CD4-positive, alpha-beta T cell treated with Interleukin-10 for 1 hour (primary cell): Measurements from ENCODE around the gene ABCA10.

Source experiments
- DNase-seq: peaks from one replicate; pipeline ENCODE4 v3.0.0-alpha.2; 2020

ABCA10 gene

DNA sequence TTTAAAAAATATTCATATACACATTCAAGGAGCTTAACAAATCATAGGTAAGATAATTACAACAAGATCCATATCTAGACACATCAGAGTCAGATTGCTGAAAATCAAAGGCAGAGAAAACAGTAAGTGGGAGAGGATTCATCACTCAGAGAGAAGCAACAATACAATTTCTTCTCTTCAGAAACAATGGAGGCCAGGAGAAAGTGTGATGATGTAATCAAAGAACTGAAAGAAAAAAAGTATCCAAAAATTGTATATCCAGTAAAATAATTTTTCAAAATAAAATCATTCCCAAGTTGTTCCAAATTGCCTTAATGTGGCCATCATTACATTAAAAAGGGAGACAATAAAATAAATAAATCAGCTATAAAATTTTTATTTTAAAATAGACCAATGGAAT lies 69.2 kb downstream of the ABCA10 start:
- DNase-seq, result no peak

DNA sequence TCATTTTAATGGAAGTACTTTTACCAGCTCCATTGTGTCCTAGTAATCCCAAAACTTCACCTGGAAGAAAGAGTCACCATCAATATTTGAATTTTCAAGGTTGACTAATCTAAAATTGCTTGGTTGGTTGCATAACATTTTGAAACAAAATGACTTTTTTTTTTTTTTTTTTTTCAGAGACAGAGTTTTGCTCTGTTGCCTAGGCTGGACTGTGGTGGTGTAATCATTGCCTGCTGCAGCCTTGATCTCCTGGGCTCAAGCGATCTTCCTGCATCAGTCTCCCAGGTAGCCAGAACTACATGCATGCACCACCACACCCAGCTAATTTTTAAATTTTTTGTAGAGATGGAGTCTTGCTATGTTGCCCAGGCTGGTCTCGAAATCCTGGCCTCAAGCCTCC lies 74.4 kb downstream of the ABCA10 start:
- no peak for DNase-seq

- DNase-seq, result no peak
These were observed 78.3 kb downstream of the ABCA10 start for GRCh38 chr17:69150333-69150732.

- no peak for DNase-seq
These were observed 81.2 kb downstream of the ABCA10 start for GRCh38 chr17:69147460-69147859.

- no peak for DNase-seq
These were observed 84.0 kb downstream of the ABCA10 start for GRCh38 chr17:69144331-69145255.

GRCh38 chr17:69143683-69144231 lies 84.9 kb downstream of the ABCA10 start:
- DNase-seq, result no peak

- DNase-seq, result no peak
These were observed 85.5 kb downstream of the ABCA10 start for GRCh38 chr17:69143151-69143550.

DNA sequence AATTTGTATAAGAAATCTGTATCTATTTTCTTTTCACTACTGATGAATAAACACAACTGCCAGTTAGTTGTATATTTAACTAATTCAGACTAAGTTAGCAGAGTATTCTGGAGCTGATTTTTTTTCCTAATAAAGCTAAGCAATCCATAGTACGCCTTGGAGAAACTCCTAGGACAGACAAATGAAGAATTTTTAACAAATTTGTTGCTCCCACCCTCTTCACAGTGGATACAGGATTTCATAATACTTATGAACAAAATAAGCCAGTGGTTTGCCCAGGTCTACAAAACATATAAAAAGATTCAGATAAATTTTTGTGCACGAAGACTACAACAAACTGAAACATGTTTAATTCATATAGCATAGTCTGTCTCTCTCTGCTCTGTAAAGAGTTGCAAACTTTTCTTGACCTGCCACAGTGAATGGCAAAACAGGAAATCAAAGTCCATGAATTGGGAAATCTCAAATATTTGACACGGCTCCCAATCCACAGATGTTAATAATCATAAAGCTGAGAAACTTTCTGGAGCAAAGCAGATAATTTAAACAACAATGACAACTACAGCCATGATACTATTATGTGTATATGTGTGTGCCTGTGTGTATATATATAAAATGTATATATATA lies 86.3 kb downstream of the ABCA10 start:
- no peak for DNase-seq

DNA sequence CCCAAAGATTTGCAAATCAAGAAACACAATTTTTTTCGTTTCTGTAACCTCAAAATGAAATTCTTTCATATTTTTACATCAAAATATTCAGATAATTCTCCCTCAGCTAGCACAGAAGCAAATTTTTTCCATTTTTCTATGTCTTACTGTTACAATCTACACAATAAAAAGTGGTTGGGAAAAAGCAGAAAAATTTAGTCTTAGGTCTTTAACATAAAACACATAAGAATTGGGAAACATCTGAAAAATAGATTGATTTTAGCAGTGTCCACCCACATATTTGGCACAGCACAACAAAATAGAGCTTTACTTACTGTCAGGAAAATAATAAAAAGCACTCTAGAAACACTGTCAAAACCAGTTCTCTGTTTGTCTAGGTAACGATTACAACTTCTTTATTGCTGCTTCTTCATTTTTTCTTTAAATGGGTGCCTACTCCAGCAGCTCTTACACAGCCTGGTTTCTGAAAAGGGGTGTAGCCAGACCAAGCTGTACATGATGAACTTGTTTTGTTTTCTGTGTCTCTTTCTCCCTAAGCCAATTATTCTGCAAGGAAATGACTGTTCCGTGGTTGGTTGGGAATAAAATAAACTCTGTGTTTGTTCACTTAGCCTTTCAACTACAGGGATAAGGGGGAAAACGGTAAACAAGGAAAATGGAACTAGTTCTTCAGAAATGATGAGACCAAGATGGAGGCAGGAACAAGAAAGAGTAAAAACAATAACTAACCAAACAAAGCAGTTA lies 87.0 kb downstream of the ABCA10 start, which contains the start of gene ABCA6:
Gene ABCA6 (minus strand): TSS at position 465 of the 744 bp plus-strand sequence. CDS start 1,192 bp downstream, outside the sequence.
- DNase-seq, result no peak

DNA sequence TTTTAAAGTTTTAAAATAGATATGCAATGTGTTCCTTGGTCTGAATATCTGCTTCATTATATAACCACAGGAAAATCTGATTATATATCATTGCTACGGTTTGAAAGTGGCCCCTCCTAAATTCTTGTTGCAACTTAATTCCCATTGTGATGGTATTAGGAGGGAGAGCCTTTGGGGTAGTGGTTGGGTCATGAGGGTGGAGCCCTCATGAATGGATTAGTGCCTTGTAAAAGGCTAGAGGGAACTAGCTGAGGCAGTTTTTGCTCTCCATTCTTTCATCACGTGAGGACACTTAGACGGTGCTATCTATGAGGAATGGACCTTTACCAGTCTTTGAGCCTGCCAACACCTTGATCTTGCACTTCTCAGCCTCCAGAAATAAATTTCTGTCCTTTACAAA lies 94.5 kb downstream of the ABCA10 start:
- DNase-seq, result no peak

GRCh38 chr17:69130627-69131296 lies 97.9 kb downstream of the ABCA10 start:
- DNase-seq, result no peak

DNA sequence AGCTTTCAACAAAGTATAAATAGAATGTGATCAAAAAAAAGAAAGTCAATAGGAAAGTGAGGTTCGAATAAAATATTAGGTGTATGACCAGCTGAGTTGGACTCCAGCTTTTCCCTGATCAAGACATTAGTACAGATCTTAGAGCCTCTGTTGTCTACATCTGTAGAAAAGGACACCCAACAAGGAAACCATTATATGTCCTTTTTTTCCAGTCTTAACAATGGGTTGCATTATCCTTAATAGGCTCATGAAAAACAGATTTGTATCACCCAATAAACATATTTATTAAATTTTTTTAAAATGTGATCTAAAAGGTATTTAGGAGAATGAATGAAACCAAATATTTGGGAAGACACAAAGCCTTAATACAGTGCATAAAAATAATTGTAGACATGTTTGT lies 105.0 kb downstream of the ABCA10 start:
- DNase-seq, result no peak

DNA sequence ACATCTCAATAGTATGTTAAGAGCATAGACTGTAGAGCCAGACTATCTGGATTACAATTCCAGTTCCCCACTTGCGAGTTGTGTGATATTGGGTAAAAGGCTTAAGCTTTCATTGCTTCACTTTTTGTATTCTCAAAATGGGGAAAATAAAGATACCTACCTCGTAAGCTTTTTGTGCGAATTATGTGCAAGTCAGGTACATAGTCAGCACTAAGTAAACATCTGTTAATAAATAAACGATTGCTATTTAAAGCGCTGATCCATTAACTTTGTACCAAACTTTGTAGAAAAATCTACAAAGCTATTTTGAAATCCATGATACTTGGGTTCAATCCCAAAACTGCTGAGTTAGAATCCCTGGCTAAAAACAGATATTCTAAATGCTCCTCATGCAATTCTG lies 106.6 kb downstream of the ABCA10 start:
- no peak for DNase-seq

GRCh38 chr17:69117855-69118784 lies 110.5 kb downstream of the ABCA10 start:
- no peak for DNase-seq

GRCh38 chr17:69111794-69112193 lies 116.8 kb downstream of the ABCA10 start:
- no peak for DNase-seq

DNA sequence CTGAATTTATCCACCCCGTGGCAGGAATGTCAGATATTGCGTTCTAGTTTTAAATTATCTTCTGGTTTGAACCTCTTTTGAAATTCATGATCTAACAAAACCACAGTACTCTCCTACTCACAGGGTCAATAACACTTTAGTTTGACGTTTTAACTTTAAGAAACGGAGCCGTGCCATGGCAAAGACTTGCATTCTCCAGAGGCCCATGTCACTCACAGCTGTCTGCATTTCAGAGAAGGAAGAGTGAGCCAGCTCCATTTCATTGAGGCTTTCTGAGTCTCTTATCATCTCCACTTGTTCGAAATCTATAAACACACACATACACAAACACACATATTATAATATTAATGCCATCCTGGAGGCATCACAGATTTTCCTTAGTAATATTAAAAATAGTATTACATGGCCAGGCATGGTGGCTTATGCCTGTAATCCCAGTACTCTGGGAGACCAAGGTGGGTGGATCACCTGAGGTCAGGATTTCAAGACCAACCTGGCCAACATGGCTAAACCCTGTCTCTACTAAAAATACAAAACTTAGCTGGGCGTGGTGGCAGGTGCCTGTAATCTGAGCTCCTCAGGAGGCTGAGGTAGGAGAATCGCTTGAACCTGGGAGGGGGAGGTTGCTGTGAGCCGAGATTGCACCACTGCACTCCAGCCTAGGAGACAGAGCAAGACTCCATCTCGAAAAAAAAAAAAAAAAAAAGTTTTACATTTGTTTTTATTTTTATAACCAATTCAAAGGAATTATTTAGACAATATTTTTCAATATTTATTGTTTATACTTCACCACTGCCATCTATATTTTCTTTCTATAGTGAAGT lies 122.5 kb downstream of the ABCA10 start:
- no peak for DNase-seq

GRCh38 chr17:69103557-69104233 lies 124.9 kb downstream of the ABCA10 start:
- DNase-seq, result no peak

GRCh38 chr17:69098625-69099024 lies 130.0 kb downstream of the ABCA10 start:
- DNase-seq, result no peak
